Erythroblast (primary cell): ENCODE data around the gene UHRF1.

ENCODE experiments used
- DNase-seq, 2 experiments: peaks; one replicate each; lab custom pipeline; 2025; lab: John Stamatoyannopoulos, UW
- GATA1 ChIP-seq: IDR thresholded peaks from 2 replicates; pipeline ENCODE4 v1.6.1; 2011; ENCODE audit warnings: low read depth, mild to moderate bottlenecking, control low read depth, low read length, moderate library complexity
- POLR2A ChIP-seq: IDR thresholded peaks from 2 replicates; pipeline ENCODE4 v1.6.1; 2011; ENCODE audit warnings: mild to moderate bottlenecking, low read length

The UHRF1 gene

DNA sequence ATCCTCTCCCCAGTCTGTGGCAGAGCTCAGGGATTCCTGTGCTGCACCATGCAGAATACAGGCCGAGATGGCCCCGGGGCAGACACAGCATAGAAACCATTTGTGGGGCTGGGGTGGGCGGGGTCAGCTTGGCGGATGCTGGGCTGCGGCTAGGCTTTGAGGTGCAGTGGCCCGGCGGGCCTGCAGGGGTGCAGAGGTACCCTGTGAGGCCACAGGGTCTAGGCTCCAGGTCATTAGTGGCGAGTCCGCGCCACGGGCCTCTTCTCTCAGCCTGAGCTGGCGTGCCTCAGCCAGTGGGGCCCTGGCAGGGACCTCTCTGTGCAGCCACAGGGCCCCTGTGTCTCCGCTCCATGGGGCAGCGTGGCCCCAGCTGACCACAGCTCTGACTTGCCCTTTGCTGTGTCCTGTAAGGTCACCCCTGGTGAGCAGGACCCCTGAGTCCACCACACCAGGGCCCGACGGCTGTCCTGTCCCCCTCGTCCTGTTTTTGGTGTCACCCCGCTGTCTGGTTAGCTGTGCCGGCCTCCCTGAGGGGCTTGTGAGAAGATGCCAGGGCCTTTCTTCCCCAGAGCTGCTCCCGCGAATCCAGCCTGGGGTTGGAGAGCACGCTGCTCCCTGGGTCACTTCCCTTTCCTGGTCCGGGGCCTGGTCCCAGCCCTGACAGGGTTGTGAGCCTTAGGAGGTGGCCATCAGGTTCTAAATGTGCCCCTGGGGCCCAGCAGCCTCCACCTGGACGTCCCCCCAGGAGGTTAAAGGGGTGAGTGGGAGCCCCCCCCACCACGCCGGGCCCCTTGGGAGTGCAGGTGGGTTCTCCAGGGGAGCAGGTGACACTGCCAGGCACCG is 71.8 kb downstream of the UHRF1 start:
- no peak for TF ChIP-seq POLR2A
- no peak for TF ChIP-seq GATA1
- DNase-seq, result no peak

DNA sequence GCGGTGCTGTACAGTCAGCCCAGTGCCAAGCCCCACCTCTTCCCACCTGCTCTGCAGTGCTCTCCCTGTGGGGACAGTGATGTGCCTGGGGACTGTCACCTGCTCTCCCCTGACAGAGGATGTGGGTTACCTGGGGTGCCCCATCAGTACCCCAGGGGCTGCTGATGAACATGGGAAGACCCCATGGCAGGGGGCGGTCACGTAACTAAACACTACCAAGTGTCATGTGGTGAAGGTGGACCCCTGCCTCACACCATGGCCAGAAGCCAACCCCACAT is 72.3 kb downstream of the UHRF1 start:
- DNase-seq, result no peak
- no peak for TF ChIP-seq POLR2A
- no peak for TF ChIP-seq GATA1

DNA sequence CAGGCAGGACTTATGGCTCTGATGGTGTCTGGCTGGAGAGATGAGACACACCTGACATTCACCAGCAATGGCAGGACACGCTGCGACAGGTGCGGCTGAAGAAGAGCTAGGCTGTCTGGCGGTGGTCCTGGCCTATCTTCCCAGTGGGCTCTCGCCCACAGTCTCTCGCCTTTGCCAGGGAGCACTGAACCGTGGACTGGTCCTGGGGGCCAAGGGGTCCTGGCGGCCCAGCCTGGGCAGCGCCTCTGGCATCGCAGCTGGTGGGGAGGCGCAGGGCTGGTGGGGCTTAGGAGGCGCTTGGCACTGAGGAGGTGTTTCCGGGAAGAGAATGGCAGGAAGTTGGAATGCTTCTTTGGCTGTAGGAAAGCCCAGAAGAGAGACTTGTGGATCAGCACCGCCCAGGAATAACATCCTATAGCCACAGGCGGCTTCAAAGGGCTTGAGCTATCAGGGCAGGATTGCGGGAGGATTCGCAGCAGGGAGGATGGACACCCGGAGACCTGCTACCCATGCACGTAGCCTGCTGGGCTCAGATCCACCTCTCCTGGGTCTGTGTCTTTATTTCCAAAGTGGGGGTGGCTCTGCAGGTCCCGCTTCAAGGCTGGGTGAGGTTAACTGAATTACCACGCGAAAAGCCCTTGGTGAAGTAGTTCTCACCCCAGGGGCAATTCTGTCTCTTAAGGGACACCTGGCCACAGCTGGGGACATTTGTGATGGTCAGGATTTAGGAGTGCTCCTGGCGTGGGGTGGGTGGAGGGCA is 74.2 kb downstream of the UHRF1 start:
- TF ChIP-seq POLR2A (no peak), GATA1 (no peak)
- DNase-seq, result no peak

DNA sequence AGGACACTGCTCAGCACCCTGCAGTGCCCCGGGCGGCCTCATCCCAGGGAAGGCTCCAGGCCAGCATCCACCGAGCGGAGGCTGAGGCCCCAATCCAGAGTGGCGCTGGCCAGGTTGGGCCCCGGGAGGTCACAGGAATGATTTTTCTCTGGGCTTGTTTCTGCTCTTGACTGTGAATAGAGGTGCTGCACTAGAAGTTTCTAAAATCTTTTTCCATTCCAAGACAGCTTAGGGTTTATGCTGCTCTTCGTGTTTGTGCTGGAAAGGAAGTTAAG is 74.7 kb downstream of the UHRF1 start:
- no peak for DNase-seq
- TF ChIP-seq GATA1 (no peak), POLR2A (no peak)

DNA sequence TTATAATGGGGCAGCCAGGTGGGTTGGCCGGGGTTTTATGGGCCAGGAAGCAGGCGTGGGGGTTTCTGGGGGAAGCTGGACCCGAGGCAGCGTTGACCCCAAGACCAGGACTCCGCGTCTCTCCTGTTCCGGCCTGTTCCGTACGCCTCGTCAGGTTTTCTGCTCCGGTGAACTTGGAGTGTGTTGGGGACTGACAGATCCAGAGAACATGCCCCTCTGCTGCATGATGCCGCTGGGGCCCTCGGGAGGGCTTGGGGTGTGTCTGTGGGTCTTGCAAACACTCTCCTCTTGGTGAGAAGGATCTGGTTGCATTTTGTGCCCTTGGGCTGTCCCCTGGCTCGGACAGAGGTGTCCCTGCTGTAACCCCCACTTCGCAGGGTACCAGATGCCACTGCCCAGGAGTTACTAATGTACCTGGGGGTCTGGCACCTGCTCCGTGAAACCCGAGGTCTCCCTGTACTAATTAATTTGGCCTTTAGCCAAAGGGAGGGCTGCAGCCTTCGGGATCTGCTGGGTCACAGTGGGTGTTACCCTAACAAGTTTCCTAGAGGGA is 75.2 kb downstream of the UHRF1 start:
- no peak for TF ChIP-seq GATA1
- TF ChIP-seq POLR2A, result no peak
- DNase-seq, result no peak

DNA sequence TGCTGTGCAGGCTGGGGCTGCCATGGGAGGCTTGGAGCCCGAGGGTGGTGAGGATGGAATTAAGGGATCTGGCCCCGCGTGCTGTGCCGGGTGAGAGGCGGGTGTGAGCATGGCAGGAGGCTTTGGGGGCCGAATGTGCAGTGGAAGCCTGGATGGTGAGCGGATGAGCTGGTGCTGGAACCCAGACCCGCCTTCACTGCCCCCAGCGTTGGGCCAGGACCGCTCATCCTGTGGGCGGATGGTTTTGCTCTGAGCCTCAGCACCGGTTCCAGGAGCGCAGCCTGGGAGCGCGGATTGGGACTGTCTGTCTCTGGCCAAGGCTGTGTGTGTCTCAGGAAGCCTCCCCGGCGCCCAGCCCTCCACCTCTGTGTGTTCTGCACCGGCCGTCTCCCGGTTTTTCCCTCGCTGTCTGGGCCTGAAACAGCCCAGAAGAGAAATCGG is 76.3 kb downstream of the UHRF1 start:
- no peak for DNase-seq

DNA sequence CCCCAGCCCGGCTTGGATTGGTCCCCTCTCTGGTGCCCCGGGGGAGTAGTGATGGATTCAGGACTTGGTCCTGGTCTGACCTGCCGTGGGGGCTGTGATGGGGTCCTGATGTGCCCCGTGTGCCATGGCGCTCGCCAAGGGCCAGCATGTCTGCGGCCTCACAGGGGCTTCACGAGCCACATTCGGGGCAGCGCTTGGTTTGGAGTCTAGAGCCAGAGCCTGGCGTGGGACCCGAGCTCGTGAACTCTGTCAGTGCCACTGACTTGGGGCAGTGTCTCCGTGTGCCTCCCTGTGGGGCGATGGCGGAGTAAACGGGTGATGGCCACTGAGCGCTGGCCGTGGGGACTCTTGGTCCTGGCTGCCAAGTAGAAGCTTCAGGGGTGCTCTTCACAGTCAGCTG is 76.8 kb downstream of the UHRF1 start:
- TF ChIP-seq GATA1, result no peak
- no peak for TF ChIP-seq POLR2A
- DNase-seq, result no peak

More for the DNA sequence above, 76.3 kb downstream of the UHRF1 start:
- no peak for TF ChIP-seq POLR2A
- TF ChIP-seq GATA1, result no peak

DNA sequence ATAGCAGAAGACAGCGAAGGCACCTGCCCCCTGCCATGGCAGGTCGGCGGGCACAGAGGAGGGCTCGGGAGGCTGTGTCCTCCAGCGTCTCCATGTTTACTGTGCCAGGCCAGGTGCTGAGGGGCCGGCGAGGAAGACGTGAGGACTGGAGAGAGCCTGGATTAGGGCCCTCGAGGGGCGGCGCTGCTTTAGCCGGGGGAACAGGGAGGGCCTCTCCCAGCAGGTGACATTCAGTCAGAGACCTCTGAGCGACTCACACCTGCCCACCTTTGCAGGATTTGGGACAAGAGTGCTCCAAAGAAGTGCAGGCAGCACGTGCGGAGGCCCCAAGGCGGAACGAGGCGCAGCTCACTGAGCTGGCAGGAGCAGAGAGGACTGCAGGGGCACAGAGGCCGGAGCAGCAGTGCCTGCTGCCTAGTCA is 77.2 kb downstream of the UHRF1 start:
- TF ChIP-seq POLR2A (no peak), GATA1 (no peak)
- DNase-seq, result no peak

DNA sequence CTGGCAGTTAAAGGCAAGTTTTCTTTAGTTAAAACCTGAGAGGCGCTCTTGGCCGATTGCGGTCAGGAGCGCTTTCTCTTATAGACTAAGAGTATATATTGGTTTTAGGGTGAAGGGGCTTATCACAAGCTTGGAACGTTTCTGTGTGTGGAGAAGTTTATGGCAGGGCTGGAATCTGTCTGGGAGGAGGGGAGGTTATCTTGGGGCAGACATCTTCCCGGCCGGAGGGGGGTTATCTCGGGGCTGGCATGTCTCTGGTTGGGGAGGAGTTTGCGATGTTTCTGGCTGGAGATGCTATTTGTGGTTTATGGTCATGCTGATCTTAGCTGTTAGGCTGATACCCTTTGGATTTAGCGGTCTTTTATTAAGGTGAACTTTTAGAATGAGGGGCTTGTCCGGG is 78.0 kb downstream of the UHRF1 start:
- DNase-seq, result no peak
- no peak for TF ChIP-seq POLR2A
- TF ChIP-seq GATA1, result no peak

DNA sequence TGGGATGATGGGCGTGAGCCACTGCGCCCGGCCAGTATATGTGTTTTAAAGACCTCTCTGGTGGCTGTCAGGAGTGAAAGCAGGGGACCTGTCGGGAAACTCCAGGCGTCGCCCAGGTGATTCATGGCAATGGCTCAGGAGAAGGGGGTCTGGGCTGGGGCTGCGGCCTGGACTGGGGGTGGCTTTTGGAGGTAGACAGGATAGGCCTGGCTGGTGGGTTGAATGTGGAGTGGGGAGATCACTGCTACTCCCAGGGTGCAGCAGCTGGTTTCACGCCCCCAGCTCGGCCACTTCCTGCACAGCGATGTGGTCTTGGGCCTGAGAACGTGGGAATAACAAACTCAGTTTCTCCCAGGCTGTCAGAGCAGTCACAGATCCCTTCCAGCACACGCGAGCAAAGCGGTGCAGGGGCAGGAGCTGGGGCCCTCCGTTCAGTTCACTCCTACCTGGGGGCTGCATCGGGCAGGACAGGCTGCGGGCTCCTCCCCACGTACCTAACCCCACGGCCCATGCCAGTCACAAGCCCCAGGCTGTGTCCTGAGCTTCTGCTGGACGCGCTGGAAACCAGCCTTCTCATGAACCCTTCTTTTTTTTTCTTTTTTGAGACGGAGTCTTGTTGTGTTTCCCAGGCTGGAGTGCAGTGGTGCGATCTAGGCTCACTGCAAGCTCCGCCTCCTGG is 78.5 kb downstream of the UHRF1 start:
- TF ChIP-seq GATA1 (no peak), POLR2A (no peak)
- no peak for DNase-seq

DNA sequence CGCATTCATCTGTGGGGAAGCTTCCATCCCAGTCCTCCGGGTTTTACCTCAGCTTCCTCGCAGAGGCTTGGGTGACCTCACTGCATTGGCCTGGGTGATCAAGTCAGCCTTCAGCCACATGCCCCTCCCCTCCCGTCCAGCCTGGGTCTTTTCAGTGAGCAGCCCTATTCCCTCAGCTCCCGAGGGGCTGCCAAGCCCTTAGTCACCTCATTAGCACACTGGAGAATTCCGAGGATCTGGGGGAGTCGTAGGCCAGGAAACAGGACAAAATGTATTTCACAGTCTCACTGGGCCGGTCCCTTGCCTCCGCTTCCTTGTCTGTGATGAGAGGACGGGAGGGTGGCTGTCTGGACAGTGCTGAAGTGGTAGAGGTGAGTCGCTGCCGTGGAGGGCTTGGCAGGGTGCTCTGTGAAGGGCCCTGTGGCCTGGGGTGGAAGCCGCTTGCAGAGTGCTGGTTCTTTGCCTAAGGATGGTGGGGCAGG is 79.5 kb downstream of the UHRF1 start:
- DNase-seq, result no peak
- TF ChIP-seq GATA1 (no peak), POLR2A (no peak)

DNA sequence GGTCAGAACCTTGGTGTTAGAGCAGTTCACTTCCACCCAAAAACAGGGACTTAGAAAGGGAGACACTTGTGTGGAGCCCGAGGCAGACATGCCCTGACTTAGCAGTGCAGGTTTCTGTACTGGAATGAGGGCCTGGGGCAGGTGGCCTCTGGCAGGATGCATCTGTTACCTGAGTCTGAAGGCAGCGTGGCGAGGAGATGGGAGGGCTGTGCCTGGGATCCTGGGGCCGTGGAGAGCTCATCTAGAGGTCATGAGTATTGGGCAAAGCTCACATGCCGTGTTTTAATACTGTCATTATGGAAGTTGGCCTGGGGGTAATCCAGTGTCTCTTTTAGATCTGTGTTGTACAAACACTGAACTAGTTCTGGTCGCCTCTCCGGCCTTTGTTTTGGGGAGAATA is 81.0 kb downstream of the UHRF1 start:
- DNase-seq, result no peak
- TF ChIP-seq GATA1 (no peak), POLR2A (no peak)

DNA sequence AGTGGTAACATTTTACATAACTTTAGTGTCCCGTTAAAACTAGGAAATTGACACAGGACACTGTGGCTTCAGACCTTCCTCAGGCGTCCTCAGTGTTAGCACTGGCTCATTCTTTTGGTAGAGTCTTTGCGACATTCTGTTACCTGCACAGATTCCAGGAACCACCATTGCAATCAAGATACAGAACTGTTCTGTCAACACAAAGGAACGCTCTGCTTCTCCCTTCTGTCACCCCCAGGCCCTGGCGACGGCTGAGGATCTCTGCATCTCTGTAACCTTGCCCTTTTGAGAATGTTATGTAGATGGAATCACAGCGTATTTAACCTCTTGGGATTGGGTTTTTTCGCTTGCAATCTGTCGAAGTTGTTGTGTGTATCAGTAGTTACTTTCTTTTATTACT is 82.2 kb downstream of the UHRF1 start:
- TF ChIP-seq POLR2A (no peak), GATA1 (no peak)
- no peak for DNase-seq

DNA sequence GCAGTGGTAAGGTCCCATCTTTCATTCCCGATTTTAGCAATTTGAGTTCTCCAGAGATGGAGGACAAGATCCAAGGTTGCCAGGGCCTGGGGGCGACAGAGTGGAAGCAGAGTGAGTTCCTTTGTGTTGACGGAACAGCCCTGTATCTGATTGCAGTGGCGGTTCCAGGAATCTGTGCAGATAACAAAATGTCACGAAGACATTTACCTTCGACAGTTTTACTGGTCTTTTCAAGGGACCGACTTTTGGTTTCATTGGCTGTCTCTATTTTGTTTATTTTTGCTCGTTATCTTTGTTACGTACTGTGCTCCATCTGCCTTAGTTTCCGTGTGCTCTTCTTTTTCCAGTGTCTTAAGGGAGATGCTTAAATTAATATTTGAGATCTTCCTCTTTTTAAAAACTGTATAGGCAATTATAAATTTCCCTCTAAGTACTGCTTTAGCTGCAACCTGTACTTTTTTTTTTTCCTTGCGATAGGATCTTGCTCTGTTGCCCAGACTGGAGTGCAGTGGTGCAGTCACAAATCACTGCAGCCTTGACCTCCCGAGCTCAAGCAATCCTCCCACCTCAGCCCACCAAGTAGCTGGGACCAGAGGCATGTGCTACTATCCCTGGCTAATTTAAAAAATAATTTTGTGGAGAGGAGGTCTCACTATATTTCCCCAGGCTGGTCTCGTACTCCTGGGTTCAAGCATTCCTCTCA is 82.8 kb downstream of the UHRF1 start:
- DNase-seq, result no peak
- no peak for TF ChIP-seq POLR2A
